Measurements from ENCODE around the gene NT5C. TPM values are rescaled to one million over a fixed set of nuclear protein-coding genes. Genes with fewer than 3 reads are reported as not detected.

Gene NT5C
- total RNA-seq, result 42.7 and 77.2 TPM in 2 replicates

GRCh38 chr17:75131278-75132017 is at the start of gene NT5C:
TSS of gene NT5C (minus strand) at chr17:75131742. CDS start at chr17:75131707, 35 bp downstream.

DNA sequence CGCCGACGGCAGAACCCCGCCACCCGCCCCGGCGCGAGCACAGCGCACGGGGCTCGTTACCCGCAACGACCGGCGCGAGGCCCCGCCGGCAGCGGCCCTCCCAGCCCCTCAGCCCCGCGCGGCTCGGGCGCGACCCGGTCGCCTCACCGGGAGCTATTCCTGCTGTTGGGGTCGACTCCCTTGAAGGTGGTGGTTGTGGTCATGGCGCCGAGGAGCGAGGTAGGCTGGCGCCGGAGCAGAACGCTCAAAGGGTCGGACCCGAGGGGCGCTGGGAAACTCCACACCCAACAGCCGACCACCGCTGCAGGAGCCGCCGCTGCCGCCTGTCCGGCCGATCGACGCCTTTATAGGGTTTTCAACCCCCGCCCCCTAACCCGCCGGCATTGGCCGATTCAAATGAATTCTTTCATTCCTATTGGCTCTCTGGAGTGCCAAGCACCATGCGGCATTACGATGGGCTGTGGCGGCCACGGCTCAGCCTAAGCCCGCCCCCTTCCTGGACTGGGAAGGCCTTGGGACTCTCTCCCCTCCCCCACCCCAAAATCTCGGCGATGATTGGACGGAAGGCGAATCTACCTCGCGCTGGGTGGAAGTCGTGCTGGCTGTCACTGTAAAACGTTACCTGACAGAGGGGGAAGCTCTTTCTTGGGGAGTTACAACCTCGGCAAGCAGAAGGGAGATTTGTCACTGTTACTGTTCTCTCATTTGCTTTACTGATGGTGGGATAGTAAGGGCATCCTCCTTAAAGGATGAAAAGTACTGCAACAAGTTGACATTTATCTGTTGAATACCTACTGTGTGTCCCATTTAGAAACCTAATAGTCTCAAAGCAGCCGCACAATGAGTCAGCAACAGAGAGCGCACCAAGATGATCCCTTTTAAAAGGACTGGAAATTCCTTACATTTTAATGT is 22.9 kb upstream of the NT5C start, which contains the start of gene JPT1:
TSS of gene JPT1 (minus strand) at position 318 of the 912 bp plus-strand sequence. CDS start at position 203, 115 bp downstream.

DNA sequence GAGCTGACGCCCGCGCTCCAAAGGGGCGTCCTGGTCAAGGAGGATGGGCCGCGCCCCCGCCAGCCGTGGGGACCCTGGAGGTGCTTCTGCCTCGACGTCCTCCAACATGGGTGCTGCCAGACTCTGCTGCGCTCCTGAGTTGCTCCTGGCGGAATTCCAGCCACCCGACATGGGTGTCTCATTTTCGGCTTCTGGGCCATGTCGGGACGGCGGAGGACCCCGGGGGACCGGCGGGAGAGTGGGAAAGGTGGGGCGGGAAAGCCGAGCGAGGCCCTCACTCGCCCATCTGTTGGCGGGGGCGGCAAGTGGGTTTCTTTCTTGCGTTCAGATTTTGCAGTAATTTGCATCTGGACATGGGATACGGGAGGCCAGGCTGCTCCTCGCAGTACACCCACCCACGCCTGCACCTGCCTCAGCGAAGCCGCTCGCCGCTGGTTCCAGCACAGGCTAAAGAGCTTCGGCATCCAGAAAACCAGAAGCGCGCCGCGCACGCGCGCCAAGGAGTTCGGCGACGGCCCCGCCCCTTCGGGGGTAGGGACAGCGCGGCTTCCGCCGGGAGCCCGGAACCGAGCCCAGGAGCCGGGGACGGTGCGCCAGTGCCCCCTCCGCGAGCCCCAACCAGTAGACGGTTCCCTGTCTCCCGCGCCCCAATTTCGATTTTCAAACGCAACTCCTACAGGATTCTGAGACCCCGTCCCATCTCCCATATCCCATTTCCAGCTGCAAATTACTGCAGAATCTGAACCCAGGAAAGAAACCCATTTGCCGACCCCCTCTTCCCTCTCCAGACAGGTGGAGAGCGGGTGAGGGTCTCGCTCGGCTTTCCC is 21.9 kb downstream of the NT5C start, which contains the start of gene ARMC7:
TSS of gene ARMC7 (plus strand) at position 563 of the 827 bp plus-strand sequence. CDS start 320 bp downstream, outside the sequence.

DNA sequence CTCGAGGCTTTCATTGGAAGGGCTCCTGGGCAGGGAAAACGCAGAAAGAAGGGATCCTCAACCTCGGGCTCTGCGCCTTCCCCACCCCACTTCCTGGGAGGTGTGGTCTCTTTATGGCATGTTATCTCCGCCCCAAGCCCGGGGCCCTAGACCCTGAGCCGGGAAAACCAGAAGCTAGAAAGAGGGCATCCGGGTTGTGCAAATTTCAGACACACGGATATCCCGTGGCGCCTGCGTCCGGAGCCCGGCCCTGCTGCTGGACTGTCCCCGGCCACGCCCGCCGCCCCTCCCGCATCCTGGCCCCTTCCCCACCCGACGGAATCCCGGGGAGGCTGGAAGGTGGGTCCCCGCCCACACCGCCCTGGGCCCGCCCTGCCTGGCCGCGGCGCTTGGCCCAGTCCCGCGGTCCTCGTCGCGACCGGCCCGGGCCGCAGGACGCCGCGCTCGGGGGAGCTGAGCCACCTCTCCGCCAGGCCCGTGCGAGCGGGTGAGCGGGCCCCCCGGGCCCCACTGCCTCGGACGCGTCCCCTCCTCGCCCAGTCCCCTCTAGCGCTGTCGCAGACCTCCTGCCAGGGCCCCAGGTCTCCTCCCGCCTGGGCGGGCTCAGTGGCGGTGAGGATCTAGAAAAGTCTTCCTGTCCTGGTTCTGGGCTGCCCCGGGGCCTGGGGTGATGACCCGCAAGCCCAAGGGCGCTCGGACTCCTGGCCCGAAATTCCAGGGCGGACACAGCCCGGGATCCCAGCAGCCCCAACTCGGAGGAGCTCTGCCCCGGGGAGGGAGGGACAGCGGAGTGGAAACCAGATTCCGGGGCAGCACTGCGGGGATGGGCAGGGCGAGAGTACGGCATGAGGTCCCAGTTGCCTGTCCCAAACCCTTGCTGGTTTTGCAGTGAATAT is 43.7 kb downstream of the NT5C start, which contains the start of gene SLC16A5:
TSS of gene SLC16A5 (plus strand) at position 397 of the 896 bp plus-strand sequence. CDS start 5,683 bp downstream, outside the sequence.

Other genes with a start within 250 kb of the NT5C start
- not detected in 2 replicates for gene FADS6, start 238.1 kb downstream of the NT5C start, total RNA-seq
- gene USH1G, start 208.5 kb downstream of the NT5C start, total RNA-seq, result under 0.01 TPM in 1 of 2 replicates, not detected in the other
- not detected in 2 replicates for gene OTOP2, start 207.5 kb downstream of the NT5C start, total RNA-seq
- gene OTOP3, start 195.8 kb downstream of the NT5C start, total RNA-seq, result not detected in 2 replicates
- gene HID1, start 159.0 kb downstream of the NT5C start, total RNA-seq, result 0.44 and 0.75 TPM in 2 replicates
- gene CDR2L, start 144.1 kb downstream of the NT5C start, total RNA-seq, result 11.7 and 14.8 TPM in 2 replicates
- 35.6 and 57.5 TPM in 2 replicates for gene MRPL58, start 119.1 kb downstream of the NT5C start, total RNA-seq
- gene ATP5PD, start 84.8 kb downstream of the NT5C start, total RNA-seq, result 293 and 304 TPM in 2 replicates
- 15.2 and 15.5 TPM in 2 replicates for gene KCTD2, start 84.5 kb downstream of the NT5C start, total RNA-seq
- gene SLC16A5, start 43.8 kb downstream of the NT5C start, total RNA-seq, result 5.2 and 8.7 TPM in 2 replicates
- 2.2 and 2.8 TPM in 2 replicates for gene ARMC7, start 21.8 kb downstream of the NT5C start, total RNA-seq
- 99.0 and 156 TPM in 2 replicates for gene JPT1, start 22.8 kb upstream of the NT5C start, total RNA-seq
- 116 and 122 TPM in 2 replicates for gene SUMO2, start 51.2 kb upstream of the NT5C start, total RNA-seq
- gene NUP85, start 73.9 kb upstream of the NT5C start, total RNA-seq, result 25.9 and 56.6 TPM in 2 replicates
- 10.4 and 16.0 TPM in 2 replicates for gene GGA3, start 129.9 kb upstream of the NT5C start, total RNA-seq
- gene MRPS7, start 130.1 kb upstream of the NT5C start, total RNA-seq, result 44.0 and 62.5 TPM in 2 replicates
- gene MIF4GD, start 139.5 kb upstream of the NT5C start, total RNA-seq, result 7.6 and 8.3 TPM in 2 replicates
- 6.1 and 11.0 TPM in 2 replicates for gene SLC25A19, start 157.7 kb upstream of the NT5C start, total RNA-seq

Data from uterine smooth muscle cell (primary cell).